ENCODE measurements around the gene MRGPRX3.

MRGPRX3 gene

GRCh38 chr11:18168372-18168771 lies 36.0 kb downstream of the MRGPRX3 start:
- no peak for DNase-seq (ENCODE audit: low read depth)

- no peak for DNase-seq (ENCODE audit: low read depth)
These were observed 39.1 kb downstream of the MRGPRX3 start for GRCh38 chr11:18171377-18172000.

GRCh38 chr11:18172666-18173065 lies 40.3 kb downstream of the MRGPRX3 start, which contains the start of gene MRGPRX4:
Gene MRGPRX4 (plus strand): TSS chr11:18172837. CDS start chr11:18173257, 420 bp downstream.
- DNase-seq (ENCODE audit: low read depth): no peak

GRCh38 chr11:18173225-18173866 lies 41.0 kb downstream of the MRGPRX3 start:
- no peak for DNase-seq (ENCODE audit: low read depth)
